HG02610 (cell line): Measurements from ENCODE around the gene C3orf18.

Experiments
- ATAC-seq: cut with Tn5 transposase; IDR thresholded peaks from one replicate; pipeline ENCODE4 v1.9.1; 2021; ENCODE audit warnings: mild to moderate bottlenecking, moderate library complexity; ENCODE audit not compliant: unreplicated experiment

The C3orf18 gene

DNA sequence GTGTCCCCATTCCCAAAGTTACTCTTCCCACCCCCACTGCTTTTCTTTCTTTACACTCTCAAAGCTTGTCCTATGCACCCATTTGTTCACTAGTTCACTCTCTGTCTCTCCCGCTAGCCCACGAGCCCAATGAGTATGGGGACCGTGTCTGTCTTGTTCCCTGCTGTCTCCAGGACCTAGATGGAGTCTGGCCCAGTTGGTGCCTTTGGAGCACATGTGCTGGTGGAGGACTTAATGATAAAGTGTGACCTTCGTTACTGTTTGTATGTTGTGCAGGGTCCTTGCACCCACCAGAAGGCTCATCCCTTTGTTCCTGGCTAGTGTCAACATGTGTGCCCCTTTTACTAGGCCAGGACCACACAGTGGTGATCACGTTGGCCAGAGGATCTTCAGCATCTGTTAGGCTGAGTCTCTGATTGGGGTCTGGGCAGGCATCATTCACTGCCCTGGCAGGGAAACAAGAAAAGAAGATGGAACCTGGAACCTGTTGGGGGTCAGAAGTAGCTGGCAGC lies 36.6 kb upstream of the C3orf18 start:
- no peak for ATAC-seq

DNA sequence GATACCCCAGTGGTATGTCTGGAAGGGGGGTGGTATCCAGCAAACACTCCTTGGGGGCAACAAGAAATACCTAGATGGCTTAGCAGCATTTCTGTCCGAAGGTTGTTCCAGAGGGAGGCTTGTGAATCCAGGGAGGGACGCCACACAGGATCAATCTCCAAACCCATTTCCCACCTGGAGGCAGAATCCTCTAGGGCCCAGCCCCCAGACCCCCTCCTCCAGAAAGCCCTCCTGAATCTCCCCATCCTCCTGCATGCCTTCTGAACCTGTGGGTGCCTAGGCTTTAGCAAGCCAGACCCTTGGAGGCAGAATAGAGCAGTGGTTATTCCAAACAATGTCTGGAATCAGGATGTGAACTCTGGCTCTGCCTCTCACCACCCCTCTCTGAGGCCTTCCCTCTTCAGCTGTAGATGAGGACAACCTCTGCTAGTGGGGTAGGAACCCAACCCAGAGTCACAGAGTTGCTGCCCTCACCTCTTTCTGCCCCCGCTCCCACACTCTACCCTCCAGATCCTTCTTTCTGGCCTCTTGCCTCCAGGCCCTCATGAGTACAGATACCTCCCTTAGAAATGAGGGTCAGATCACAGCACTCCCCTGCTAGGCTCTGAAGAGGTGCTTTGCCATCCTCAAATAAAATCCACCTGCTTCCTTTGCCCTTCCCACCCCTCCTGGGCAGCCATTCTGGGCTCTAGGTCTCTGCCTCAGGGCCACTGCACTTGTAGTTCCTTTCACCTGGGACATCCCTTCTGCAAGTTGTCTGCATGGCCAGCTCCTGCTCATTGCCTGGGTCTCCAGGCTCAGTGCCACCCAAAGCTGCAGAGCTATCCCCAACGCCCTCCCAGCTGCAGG lies 35.9 kb upstream of the C3orf18 start:
- no peak for ATAC-seq

DNA sequence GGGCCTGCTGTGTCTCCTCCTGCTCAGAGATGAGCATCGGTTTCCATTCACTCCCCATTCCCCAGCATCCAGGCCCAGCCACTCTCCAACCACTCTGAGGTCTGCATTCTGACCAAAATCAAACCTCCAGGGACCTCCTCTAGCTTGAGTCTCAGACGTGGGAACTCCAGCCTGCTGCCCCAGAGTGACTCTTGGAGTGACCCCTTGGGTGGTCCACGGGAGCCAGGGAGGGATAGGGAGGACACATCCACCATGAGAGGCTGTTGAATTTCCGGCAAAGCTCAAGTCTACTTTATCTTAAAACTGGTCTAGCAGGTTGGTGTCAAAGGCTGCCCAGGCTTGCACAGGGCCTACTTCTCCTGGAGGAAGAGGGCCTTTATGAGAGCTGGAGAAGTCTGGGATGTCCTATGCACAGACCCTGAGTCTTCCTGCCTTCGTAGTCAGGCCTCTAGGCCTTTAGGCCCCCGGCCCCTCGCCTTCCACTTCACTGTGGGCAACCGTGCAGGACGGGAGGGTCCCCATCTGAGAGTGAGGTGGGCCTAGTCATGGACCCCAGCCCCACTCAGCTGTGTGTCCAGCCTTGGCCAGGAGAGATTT lies 35.1 kb upstream of the C3orf18 start:
- no peak for ATAC-seq

DNA sequence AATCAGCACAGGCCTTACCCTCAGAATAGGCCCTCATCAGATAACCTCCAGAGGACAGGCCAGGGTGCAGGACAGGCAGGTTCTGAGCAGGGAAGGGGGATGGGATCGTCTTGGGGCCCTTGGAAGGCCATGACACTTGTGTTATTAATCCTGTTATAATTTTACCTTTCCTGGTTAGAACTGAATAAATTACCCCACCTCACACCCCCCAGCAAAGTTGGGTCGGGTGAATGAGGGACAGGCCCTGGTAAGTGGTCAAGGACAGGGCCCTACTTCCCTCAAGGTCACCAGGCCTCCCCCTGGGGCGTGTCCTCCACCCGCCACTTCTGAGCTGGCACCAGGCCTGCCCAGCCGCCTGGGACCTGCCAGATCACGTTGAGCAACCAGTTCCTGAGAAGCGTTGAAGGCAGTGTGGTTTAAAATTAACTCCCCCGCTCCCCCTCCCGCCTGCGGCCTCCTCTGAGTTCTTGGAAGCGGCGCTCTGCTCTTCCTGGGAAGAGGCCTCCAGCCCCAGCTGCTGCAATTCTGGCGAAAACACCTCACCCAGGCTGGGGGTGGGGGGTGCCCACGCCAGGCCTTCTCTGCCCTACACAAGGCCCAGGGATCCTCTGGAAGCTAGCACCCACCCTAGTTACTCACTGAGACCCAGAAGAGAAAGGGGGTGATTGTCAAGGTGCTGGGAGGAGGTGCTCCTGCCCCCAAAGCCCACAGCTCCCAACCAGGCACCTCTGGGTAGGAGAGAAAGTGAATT lies 33.5 kb upstream of the C3orf18 start:
- ATAC-seq = no peak

DNA sequence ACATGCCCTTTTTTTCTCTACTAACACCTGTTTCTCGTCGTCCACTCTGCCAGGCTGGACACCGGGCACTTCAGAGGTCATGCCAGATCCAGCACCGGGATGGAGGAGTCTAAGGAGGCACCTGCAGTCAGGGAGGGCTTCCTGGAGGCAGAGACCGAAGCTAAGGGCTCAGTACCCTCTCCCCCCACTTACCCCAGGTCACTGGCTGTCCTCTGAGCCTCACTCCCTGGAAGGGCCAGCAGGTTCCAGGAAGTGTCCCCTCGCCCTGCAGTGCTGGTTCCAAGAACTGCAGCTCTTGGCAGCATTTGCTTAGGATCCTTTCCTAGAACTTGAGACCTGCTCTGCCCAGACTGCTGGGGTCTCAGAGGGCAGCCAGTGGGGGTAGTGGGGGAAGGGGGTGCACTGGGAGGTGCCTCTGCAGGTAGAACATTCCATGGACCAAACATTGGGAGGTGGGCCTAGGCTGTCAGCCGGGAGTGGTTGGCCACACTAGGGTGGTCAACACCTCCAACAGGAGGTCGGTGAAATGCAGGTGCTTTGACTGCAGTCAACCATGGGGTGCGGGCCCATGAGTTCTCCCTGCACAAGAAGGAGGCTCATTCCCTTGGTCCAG lies 32.7 kb upstream of the C3orf18 start:
- ATAC-seq = no peak

DNA sequence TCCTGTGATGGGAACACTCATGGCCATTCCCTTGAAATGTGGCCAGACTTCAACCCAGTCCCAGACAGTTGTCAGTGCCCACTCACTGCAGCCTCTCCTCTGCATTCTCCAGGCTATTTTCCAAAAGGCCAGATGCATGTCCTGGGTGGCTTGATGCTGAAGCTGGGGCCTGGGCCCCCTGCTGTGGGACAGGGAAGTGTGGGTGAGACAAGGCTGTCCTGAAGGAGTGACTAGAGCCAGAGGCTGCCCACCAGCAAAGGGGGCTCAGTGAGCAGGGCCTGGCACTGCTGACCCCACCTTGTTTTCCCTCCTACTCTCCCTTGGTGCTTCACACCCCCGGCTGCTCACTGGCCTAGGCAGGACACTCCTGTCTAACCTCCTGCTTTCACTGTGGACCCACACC lies 32.2 kb upstream of the C3orf18 start:
- ATAC-seq = no peak

DNA sequence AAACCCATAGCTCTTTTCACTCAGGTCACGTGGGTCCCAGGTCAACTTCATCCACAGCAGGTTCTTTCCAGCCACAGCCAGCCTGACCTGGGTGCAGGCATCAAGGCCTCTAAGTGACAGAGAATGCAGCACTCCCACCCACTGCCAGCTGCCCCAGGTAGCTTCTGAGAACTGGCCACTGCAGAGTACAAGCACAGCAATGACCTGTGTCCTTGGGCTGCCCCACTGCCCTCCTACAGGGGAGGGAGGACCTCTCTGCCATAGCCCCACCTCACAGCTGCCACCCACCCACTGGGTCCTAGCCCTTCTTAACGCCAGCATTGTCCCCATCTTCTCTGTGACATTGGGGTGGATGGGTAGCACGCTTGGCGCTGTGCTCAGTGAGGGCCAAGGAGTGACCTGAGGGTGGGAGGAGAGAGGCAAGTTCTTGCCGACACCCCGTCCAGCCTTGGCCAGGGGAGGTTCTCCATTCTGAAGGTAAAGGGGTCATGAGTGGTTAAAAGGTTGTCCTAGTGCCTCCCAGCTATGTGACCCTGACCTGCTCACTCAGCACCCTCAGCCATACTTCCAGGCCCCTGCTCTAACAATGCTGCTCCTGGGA lies 31.7 kb upstream of the C3orf18 start:
- ATAC-seq = no peak

DNA sequence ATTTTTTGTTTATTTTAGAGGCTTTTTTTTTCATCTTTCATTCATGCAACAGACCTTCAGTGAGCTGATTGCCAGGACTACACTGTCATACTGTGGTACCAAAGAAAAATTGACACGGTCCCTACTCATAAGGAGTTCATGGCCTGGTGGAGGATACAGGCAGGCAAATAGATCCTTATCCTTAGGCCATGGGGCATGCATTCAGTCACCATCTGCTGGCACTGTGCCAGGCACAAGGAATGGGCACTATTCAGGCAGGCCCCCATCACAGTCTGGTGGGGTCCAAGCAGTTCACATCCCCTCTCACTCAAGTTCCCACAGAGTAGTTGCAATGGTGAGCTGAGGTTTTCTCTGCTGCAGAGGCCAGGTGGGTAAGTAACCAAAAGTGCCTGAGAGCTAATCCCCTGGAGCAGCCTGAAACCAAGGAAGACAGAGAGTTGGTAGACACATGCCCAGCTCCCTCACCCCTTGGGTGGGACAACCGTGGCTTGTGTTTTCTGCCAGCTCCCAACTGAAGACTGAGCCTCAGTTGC lies 26.8 kb upstream of the C3orf18 start:
- no peak for ATAC-seq

DNA sequence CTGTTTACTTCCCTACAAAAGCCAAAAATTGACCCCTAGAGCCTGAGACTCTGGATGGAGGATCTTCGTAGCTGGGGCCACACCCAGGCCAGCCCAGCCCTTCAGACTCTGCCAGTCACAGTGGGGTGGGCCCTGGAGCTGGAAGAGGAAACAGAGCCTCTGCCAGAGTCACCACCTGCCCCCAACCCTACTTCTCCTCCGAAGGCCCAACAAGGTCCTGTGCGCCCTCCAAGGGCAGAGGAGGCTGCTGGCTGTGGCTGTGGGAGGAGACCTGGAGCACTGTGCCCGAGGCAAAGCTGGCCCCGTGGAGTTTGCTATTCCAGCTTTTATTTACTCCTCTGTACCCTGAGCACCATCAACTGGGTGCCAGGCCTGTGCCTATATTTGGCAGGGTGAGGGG lies 25.0 kb upstream of the C3orf18 start:
- ATAC-seq = no peak

DNA sequence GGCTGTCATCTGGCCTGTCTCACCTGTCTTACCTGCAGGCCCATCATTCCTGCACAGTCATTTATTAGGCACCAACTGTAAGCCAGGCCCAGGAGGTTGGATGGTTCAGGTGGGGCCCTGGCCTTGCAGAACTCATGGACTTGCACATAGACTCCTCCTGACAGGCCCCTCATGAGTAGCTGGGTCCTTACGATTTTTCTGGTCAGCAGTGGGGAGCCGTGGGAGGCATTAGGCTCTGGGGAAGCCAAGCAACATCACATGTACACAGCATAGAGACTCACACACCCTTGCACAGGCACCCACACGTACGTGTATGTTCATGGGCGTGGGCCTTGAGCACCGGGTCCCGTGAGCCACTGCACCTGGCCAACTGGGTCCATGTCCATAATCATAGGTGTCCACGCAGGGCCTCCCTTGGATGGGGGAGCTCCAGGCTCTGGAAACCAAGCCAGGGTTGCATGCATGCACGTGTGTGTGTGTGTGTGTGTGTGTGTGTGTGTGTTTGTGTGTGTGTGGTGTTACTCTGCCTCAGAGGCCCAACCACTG lies 23.7 kb upstream of the C3orf18 start:
- no peak for ATAC-seq

DNA sequence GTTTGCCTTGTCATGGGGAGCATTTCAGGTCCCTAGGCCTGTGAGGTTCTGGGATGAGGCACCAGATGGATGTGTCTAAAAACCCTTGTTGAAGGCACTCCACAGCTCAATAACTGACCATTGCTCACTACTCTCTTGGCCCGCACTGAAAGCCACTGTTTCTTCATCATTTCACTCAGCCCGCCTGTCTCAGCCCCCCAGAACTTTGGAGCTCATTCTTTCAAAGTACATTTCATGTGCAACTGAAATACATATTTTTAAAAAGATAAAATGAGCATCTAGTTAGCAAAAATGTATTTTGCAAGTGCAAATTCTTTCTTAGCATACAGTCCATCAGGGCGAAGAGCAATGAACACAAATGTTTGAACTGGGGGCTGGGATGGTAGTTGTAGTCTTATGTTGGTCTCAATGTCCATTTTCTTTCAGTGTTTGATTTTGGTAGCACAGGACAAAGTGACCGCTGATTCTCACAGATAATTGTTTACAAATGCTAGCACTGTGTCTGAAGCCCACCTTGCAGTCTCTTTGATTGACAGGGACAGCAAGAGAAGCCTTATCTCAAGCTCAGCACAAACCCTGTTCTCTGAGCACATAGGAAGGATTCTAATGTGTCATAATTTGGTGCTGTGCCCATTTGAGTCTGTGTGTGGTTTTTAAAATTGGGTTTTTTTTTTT lies 21.3 kb upstream of the C3orf18 start:
- no peak for ATAC-seq

DNA sequence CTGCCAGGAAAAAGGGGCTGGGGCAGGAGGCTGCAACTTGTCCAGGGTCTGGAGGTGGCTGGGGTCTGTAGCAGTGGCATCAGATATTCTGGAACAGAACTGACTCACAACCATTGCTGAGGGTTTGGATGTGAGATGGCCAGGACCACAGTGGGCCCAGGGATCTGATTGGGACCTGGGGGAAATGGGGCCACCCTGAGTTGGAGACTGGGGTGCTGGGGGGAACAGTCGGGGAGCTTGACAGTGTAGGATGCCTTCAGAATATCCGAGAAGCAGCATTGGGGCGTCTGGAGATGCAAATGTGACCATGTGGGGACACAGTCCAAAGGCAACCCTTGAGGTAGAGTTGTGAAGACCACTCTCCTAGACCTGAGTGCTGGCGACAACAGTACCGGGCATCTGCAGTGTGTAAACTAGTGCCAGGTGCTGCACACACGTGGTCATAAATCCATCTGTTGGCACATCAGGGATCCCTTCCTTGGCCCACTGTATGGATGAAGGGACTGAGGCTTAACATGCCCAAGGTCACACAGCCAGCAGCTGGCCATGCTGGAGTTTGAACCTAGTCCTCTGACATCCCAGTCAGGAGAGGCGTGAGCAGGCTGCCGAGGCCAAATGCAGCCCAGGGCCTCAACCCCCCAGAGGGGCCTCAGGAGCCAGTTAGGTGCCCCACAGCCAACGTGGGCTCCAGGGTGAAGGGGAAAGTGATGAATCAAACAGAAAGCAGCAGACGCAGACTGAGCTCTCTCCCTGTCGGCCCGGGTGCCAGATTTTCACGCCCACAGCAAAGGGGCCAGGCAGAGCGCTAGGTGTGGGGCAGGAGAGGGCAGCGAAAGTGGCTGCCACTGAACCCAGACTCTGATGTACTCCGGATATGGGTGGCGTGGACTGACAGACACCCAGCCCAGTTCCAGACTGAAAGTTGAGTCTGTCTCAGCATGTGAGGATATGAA lies 20.5 kb upstream of the C3orf18 start:
- ATAC-seq = no peak

DNA sequence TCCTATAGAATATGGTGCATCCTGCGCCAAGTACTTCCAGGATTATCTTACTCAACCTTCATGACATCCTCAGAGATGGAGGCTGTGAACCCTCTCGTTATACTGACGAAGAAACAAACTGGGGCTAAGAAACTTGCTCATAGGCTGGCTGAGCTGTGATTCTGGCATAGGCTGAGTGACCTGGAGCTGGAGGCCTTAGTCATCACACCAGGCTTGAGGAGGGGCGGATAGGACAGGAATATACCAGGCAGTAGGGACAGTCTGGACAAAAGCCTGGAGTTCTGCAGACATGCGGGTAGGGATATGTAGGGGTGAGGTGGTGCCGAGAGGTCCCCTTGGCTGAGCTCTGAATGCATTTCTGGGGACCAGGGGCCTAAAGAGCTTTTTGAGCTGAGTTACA lies 19.8 kb upstream of the C3orf18 start:
- ATAC-seq = no peak

DNA sequence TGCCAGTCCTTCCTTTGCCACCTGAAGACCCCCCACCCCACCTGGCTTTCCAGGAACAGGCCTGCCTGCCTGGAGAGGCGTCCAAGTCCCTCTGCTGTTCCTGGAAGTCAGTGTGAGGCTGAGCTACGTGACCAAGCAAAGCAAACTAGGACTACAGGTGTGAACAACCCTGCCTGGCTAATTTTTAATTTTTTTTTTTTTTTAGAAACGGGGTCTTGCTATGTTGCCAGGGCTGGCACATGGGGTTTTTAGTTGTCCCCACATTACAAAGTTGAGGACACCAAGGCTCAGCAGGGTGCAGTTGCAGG lies 19.2 kb upstream of the C3orf18 start:
- ATAC-seq = no peak

DNA sequence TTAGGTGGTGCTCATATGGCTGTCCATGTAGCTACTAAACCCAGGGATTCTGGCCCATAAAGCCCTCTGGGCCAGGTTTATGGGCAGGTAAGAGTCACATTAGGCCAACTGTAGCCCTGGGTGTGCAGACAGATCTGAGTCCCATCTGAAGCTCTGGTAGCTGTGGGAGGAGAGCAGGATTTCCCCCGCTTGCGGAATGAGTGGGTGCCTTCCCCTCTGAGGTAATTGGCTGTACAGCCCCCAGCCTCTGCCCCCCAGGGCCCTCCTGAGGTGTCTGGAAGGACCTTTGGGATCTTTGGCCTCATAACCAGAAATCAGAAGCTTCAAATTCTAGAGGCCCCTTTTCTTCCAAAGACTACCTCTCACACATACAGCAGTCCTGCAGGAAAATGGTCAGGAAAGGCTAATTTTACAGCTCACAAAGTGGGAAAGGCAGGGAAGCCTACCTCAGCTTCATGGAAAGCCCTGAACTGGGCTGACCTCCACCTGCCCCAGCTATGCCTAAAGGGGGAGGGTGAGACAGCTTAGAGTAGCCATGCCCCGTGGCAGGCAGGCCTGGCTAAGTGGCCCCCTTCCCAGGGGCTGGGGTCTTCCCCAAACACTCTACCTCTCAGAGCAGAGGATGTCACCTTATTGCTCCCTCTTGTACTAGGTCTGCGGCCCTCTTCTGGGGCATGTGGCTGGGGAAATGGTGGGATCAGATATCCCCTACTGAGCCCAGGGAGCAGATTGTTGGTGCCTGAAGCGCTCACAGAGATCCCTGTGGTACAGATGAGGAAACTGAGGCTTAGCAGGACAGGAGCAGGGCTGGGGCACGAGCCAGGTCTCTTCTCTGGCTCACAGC lies 18.6 kb upstream of the C3orf18 start:
- ATAC-seq = no peak

DNA sequence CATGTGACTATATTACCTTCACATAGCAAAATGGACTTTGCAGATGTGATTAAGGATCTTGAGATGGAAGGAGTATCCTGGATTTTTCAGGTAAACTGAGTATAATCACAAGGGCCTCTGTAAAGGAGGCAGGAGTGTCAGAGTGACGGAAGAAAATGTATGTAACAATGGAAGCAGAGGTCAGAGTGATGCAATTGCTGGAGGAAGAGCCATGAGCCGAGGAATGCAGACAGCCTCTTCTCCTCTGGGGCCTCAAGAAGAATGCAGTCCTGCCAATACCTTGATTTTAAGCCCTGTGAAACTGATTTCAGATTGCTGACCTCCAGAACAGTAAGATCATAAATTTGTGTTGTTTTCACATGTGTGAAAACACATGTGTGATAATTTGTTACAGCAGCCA lies 16.8 kb upstream of the C3orf18 start:
- ATAC-seq = no peak

DNA sequence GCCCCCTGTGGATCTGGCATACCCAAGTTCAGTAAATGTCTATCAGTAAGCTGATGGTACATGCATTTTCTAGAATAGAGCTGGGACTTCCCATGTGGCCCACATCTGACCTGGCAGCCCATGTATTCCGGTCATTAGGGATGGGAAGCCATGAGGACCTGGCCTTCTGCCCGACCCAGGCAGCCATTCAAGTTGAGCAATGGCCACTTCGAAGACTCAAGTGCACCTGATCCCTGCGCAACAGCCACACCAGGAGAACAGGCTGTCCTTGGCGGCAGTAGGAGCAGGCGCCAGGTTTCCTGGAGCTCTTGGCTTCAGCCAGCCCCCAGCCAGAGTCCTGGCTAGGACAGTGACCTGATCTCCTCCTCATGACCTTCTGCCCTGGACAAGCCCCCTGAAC lies 16.4 kb upstream of the C3orf18 start:
- ATAC-seq = no peak

DNA sequence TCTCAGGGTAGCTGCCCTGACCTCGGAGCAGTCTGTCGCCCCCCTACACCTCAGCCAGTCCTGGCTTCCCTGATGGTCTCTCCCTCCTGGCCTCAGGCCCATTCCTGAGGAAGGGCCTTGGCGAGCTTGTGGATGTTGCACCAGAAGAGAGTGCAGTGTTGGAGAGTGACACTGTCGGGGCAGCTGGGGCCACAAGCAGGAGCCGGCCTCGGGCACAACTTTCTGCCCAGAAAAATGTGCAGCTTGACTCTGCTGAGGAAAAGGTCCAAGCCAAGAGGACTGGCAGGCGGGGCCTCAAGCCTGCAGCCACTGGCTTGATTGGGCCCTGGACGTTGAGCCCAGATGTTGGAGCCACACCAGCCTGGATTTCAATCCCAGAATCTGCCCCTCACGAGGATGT lies 14.5 kb upstream of the C3orf18 start:
- ATAC-seq = no peak
